UCSD-AML1 (cell line): Measurements from ENCODE around the gene POC1A.
"Not testable (repeated sequence)": the region's sequence is repeated elsewhere in the genome, so short reads cannot be mapped to it uniquely, and the experiment has no call there.

Source experiments
- DNase-seq: peaks from one replicate; lab custom pipeline; 2025; ENCODE audit not compliant: unreplicated experiment; lab: John Stamatoyannopoulos, UW

POC1A gene

DNA sequence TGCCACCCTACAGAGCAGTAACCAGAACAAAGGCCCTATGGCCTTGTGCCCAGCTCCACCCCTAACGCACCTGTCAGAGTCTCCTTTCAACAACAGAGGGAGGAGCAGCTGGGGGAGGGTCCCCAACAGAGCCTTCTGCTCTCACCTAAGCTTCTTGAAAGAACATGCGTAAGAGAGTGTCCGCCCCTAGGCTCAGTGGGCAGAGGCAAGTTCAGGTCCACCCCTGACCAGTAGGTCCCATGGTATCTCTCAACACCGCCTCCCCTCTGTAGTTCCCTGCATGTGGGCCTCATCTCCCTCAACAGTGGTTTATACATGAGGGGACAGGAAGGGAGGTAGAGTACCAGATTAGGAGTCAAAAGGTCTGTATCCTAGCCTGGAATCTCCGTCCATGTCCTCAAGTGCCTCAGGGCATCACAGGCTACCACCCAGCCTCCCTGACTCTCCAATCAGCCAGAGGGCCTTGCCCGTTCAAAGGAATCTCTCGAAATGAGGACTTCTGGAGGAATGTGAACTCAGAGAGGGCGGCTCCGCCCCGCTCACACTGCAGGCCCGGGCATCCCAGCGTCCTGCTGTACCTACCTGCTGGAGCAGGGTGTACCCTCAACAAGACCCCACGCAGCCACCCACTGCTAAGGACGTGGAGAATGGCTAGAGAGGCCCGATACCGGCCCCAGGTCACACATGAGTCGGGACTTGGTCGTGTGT is 680 bp downstream of the POC1A start:
- DNase-seq, result no peak

DNA sequence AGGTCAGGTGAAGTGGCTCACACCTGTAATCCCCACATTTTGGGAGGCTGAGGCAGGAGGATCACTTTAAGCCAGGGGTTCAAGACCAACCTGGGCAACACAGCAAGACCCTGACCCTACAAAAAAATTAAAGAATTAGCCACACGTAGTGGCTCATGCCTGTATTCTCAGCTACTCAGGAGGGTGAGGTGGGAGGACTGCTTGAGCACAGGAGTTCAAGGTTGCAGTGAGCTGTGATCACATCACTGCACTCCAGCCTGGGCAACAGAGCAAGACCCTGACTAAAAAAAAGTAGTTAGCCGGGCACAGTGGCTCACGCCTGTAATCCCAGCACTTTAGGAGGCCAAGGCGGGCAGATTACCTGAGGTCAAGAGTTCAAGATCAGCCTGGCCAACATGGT is 2.2 kb downstream of the POC1A start:
- not testable (repeated sequence) for DNase-seq

DNA sequence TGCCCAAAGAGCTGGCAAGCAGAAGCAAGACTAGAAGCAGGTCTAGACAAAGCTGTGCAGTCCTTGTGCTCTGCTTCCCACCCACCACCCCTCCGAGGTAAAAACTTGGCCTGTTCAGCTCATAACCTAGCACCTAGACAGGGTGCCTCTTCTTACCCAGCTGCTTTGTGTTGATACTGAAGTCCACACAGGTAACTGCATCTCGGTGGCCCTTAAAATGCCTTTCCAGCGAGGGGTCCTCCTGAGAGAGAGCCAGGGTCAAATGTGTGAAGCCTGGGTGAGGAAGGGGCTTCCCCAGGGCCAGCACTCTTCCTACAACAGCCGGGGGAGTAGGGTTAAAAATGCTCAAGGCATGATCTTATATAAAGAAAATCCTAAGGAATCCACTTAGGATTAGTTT is 3.4 kb downstream of the POC1A start:
- DNase-seq, result no peak

DNA sequence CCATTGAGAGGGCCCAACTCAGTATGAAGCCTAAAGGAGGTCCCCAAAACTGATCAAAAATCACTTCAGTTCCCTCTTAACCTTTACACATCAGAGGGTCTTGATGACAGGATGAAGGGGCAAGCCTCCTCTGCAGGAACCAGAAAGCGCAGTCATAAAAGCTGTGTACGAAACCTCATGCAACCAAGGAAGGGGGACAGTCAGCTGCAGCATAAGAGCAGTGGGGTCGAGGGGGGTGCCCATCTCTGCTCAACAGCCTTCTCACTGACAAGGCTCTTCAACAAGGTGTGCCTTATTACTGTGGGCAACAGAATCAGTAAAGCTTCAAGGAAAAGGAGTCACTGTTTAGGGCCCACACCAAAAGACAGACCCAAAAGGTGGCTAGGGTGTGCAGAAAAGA is 3.9 kb downstream of the POC1A start:
- no peak for DNase-seq

DNA sequence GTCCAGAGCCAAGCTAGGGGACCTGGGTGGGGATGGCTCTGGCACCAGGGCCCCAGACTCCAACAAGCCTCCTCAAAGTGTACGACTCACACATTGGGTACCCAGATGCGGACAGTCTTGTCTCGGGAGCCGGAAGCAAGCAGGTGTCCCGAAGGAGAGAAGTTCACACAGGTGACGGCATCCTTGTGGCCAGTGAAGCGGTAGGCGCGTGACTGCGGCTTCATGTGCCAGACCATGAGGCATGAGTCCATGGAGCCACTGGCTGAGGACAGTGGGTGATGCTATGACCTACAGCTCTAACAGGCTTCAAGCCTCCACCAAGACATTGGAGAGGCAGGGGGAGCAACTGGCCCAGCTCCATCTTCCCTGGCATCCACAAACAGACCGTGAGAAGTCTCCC is 4.5 kb downstream of the POC1A start:
- no peak for DNase-seq

GRCh38 chr3:52149021-52149420 is 5.2 kb downstream of the POC1A start:
- DNase-seq, result no peak

- no peak for DNase-seq
Measured at GRCh38 chr3:52147804-52148203, 6.4 kb downstream of the POC1A start.

- no peak for DNase-seq
Measured at GRCh38 chr3:52146811-52147210, 7.4 kb downstream of the POC1A start.

DNA sequence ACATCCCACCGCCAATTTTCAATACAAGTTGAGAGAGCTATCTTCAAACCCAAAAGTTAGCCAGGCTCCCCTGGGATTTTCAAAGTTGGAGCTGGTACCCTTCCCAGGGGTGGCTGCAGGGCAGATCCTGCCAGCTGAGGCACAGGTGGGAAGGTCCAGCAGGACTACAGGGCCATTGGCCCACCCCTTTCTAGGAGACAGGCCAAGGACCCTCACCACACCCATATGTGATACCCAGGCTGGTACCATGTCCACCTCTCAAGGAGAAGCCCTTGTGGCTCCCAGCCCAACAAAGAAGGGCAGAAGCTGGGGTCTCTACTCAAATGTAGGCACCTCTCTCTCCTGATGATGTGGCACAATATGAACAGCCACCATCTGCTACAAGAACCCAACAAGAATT is 8.0 kb downstream of the POC1A start:
- DNase-seq, result no peak

DNA sequence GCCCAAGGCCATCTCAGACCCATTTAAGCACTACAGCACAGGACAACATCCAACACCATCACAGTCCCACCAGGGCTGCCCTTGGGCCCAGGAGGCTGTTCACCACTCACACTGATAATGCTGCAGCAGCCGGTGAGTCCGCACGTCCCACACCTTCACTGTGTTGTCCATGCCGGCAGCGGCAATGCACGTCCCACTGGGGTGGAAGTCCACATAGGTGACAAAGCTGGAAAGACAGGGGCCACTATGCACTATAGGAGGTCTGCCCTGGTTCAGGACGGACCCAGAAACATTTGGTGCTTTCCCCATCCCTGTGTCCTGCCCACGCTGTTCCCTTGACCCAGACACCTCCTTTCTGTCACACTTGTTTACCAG is 8.5 kb downstream of the POC1A start:
- DNase-seq, result no peak

- no peak for DNase-seq
Measured at GRCh38 chr3:52144796-52145735, 9.2 kb downstream of the POC1A start.

- DNase-seq, result peak; percentile 80
Measured at GRCh38 chr3:52144034-52144795, 10.0 kb downstream of the POC1A start.

GRCh38 chr3:52143616-52144015 is 10.6 kb downstream of the POC1A start:
- DNase-seq, result no peak

DNA sequence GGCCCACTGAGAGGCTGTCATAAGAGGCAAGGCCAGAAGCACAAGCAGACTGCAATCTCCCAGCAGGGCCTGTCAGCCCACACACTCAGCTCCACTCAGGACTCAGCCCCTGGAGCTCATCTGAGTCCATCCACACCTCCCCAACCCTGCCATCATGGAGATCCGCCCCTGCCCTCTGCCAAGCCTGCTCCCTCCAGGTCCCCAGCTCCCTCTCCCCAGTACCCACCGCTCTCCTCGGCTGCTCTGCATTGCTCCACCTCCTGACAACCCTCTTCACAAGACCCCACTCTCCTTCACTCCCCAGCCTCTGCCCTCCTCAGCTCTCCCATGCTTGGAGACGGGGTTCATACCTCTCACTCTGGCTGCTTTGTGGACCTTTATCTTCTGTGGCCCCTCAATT is 11.1 kb downstream of the POC1A start:
- no peak for DNase-seq

- no peak for DNase-seq
Measured at GRCh38 chr3:52141751-52142150, 12.5 kb downstream of the POC1A start.

- DNase-seq, result no peak
Measured at GRCh38 chr3:52140769-52141168, 13.5 kb downstream of the POC1A start.

DNA sequence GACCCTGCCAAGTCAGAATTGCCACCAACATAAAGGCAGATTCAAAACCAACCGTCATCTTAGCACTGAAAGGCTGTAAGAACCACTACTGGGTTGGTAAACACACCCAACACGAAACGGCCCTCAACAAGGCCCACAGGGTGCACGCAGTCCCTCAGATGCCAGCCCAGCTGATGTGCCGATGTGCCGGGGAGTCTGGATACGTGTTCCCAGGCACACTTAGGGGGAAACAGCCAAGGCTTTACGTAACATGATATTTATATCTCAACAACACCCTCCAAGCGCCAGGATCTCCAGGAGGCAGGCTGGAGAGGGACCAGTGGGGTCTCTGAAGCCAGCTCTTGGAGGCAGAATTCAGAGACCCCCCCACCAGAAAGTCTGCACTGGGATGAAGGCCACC is 14.2 kb downstream of the POC1A start:
- DNase-seq, result no peak

GRCh38 chr3:52137311-52137710 is 16.9 kb downstream of the POC1A start:
- DNase-seq, result no peak

- no peak for DNase-seq
Measured at GRCh38 chr3:52136513-52136912, 17.7 kb downstream of the POC1A start.

DNA sequence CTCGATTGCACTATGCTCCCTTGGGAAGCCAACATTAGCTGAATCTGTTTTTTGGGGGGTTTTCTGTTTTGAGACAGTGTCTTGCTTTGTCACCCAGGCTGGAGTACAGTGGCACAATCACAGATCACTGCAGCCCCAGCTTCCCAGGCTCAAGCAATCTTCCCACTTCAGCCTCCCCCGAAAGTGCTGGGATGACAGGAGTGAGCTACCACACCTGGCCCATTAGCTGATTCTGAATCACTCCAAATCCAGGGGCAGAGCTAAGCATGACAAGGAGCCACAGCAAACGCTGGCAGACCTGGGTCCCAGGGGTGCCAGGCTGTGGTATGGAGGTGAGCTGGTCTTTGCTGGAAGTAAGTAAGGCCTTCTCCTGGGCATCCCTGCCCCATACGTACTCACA is 18.9 kb downstream of the POC1A start:
- no peak for DNase-seq

DNA sequence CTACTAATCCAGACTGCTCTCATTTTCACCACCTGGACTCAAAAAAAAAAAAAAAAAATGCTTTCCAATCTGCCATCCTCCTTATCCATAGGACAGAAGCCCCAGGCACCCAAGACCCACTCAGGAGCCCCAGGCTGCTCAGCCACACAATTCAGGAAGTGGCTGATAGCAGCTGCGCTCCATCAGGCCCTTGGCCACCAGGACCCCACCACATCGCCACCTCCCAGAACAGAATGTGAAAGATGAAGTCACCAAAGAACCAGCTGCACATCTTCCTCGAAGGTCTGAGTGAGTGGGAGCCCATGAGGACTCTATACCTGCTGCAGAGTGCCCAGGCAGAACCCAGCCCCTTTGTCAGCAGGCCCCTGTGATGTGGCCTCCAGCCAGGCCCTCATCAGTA is 19.5 kb downstream of the POC1A start:
- DNase-seq, result peak; percentile 26

DNA sequence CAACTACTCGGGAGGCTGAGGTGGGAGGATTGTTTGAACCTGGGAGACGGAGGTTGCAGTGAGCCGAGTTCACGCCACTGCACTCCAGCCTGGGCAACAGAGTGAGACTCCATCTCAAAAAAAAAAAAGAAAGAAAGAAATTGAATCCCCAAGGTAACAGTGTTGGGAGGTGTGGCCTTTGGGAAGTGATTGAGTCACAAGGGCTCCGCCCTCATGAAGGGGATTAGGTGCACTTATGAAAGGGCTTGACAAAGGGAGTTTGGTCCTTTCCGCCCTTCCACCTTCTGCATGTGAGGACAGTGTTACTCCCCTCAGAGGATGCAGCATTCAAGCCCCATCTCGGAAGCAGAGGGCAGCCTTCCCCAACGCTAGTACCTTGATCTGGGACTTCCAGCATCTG is 21.3 kb downstream of the POC1A start:
- DNase-seq, result no peak
